IMR-90 (cell line): ENCODE measurements around the gene FTO.

Source experiments
- CTCF ChIP-seq: conservative IDR thresholded peaks from 2 replicates; pipeline ENCODE4 v1.5.1; 2012; ENCODE audit warnings: mild to moderate bottlenecking, low read depth, low read length, improper control_type of control experiment
- FOS ChIP-seq: fragments of 150-350 bp; IDR thresholded peaks from 2 replicates; pipeline ENCODE4 v1.6.1; 2016; ENCODE audit warnings: low read depth, low read length
- MAFK ChIP-seq: IDR thresholded peaks from 2 replicates; pipeline ENCODE4 v1.6.1; 2012; ENCODE audit warnings: low read depth, low read length, improper control_type of control experiment
- POLR2A ChIP-seq: IDR thresholded peaks from 2 replicates; pipeline ENCODE4 v1.6.1; 2012; ENCODE audit warnings: mild to moderate bottlenecking, low read depth, low read length
- RCOR1 ChIP-seq: IDR thresholded peaks from 2 replicates; pipeline ENCODE4 v1.6.1; 2012; ENCODE audit warnings: mild to moderate bottlenecking, low read length, improper control_type of control experiment; ENCODE audit not compliant: insufficient replicate concordance

DNA sequence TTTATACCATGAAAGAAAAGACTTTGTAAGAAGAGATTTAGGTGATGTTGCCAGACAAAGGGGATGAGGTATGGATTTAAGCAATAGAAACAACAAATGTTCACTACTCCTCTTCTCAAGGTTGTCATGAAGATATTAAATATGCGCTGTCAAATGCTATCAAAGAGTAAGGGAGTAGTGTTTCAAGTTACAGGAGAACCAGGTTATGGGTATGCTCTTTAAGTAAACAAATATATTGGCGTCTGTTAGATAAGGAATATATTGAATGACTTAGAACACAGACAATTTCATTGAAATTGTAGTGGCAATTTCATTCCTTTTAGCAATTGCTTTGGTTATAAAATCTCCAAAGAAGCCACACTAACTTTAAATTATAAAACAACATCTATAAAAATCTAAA is 229.0 kb downstream of the FTO start:
- no peak for TF ChIP-seq POLR2A
- TF ChIP-seq MAFK = no peak
- no peak for TF ChIP-seq CTCF
- no peak for TF ChIP-seq FOS
- TF ChIP-seq RCOR1 = no peak
